ENCODE measurements around the gene WDFY2.

DNA sequence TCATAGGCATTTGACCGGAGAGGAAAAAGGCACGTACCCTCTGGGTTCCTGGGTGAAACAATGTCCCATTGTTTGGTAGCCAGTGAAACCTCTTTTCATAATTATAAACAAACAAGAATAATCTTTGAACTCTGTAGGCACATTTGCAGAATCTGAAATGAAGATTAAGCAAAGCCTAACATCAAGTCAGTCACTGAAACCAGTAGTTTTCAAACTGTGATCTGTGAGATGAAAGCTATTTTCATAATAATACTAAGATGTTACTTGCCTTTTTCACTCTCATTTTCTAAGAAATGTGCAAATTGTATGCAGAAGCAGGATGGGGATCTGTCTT, 105.4 kb downstream of the WDFY2 start:
- TF ChIP-seq, protein P1, sequence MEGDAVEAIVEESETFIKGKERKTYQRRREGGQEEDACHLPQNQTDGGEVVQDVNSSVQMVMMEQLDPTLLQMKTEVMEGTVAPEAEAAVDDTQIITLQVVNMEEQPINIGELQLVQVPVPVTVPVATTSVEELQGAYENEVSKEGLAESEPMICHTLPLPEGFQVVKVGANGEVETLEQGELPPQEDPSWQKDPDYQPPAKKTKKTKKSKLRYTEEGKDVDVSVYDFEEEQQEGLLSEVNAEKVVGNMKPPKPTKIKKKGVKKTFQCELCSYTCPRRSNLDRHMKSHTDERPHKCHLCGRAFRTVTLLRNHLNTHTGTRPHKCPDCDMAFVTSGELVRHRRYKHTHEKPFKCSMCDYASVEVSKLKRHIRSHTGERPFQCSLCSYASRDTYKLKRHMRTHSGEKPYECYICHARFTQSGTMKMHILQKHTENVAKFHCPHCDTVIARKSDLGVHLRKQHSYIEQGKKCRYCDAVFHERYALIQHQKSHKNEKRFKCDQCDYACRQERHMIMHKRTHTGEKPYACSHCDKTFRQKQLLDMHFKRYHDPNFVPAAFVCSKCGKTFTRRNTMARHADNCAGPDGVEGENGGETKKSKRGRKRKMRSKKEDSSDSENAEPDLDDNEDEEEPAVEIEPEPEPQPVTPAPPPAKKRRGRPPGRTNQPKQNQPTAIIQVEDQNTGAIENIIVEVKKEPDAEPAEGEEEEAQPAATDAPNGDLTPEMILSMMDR (IDR thresholded peaks at IDR 0.05): no peak
- no peak for TF ChIP-seq POLR2A (IDR thresholded peaks at IDR 0.05)
